ENCODE measurements around the gene MAD1L1.

The MAD1L1 gene

GRCh38 chr7:2053395-2053794, 179.3 kb downstream of the MAD1L1 start:
- DNase-seq: no peak

DNA sequence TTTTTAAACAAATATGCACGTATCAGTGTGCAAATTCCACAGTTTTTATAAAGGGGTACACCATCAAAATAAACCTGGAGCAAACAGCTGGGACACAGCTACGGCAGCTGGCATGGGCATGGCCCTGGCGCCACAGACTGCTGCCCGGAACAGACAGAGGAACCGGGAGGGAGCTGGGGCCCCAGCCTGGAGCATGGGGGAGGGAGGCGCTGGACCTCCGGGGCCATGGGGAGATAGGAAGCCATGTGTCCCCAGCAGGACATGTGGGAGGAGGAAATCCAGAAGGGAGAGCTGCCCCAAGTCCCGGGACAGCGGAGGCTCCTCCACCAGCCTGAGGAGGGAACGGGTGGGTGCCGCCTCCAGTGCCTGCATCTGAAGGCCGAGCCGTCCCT, 180.1 kb downstream of the MAD1L1 start:
- no peak for DNase-seq

GRCh38 chr7:2051707-2052656, 180.8 kb downstream of the MAD1L1 start:
- no peak for DNase-seq

DNA sequence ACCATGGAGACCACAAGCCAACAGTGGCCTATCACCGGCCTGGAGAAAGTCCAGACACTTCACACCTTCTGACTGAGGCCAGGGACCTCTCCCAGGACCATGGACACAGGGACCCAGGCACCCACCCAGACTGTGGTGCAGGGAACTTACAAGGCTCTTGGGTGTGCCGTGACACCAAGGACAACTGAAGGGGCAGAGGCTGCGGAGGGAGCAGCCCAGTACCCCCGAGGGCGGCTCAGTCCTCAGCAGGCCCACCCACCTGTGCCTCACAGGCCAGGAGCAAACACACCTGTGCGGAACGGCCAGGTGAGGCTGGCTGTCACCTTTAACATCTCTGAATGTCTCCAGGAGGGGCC, 182.3 kb downstream of the MAD1L1 start:
- no peak for DNase-seq

GRCh38 chr7:2049782-2050510, 182.8 kb downstream of the MAD1L1 start:
- no peak for DNase-seq

DNA sequence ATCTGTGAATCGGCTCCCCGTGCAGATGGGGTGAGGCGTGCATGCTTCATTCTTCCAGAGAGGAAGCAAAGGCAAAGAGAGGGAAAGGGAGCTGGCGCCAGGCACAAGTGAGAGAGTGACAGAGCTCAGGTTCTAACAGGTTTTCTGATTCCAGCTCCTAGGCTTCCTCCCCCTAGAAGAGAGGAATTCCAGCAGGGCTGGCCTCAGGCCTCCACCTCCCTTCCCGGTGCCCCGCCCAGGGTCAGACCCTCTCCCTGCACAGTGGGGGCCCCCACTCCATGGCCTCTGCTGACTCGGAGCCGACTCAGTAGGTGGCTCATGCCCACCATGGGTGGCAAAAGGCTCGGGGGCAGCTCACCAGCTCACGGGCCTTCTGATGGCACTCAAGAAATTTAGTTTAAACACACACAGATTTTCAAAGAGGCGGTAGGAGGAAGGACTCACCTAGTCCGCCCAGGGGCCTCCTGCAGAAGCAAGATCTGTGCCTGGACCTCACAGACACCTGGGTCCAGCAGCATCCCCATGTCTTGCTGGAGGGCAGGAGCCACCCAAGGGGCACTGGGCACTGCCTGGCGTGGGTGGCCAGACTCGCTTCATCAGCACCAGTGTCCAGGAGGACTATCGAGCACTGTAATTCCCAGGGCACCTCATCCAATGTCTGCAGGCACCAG, 183.5 kb downstream of the MAD1L1 start:
- DNase-seq: no peak

- DNase-seq: no peak
Observed at GRCh38 chr7:2048531-2048930, 184.2 kb downstream of the MAD1L1 start.

DNA sequence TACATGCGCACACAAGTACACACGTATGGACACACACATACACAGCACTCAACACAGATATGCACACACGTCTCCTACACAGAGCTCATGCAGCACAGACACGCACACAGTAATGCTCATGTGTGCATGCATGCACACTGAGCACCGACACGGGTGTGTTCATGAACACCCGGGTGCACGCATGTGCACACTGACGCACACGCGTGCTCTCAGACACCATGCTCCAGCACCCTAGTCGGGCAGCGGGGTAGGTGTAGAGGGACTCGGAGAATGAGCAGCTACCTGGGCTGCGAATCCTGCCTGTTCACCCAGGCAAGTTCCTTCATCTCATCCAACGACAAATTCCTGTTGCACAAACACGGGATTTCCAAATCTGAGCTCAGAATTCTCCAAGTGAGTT, 184.7 kb downstream of the MAD1L1 start:
- DNase-seq: no peak

- no peak for DNase-seq
Observed at GRCh38 chr7:2046581-2047565, 185.9 kb downstream of the MAD1L1 start.

DNA sequence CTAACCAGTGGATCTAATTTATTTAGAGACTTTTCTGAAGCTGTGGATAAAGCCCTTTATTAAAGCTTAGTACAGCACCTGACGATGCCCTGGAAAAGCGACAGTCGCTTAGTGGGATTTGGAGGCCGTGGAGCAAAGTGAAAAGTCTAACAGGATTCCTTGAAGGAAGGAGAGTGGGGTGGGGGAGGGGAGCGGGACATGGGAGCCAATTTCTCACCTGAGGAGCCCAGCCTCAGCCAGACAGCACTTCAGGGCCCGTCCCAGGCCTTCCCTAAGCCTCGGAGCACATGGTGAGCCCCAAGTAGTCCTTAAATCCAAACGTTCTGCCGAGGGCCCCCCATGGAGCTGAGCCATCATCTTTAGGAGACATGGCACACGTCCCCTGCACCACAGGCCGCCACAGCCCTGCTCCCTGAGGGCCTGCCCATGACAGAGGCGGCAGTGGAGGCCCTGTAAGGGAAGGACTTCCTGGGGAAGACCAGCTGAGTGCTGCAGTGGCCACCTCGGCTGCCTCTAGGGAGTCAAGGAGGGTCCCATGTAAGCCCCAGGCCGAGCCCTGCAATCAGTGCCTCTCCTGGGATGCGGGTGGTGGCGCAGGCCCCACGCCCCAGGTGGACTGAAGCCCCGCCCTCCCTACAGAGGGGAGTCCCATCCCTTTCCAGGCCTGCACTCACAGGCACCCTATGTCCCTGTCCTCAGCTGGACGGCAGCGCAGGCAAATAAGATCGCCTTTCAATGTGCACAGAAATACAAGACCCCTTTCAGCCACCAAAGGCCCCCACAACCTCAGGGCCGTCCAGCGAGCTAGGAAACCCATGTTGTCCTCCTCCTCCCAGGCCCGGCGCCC, 187.0 kb downstream of the MAD1L1 start:
- DNase-seq: no peak

DNA sequence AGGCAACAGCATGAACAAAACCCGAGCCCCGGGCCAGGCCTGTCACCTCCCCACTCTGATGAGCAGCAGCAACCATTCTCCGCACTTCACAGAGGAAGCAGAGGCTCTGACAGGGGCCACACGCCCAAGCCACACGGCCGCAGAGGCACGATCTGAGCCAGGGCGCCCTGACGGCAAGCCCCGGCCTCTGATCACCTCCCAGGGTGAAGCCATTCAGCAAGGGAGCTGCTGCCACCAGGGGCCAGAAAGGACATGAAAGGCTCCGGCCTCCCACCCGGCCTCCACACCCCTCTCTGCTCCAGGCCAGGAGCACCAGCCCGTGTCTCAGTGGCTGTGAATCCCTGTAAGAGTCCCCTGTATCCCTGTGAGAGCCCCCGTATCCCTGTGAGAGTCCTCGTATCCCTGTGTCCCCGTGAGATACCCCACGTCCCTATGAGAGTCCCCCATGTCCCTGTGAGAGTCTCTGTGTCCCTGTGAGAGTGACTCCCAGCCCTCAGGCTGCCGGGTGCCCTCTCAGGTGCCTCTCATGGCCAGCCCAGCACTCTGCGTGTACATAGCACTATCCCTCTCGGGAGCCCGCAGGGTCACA, 187.8 kb downstream of the MAD1L1 start:
- no peak for DNase-seq

GRCh38 chr7:2044311-2044882, 188.3 kb downstream of the MAD1L1 start:
- DNase-seq: no peak

- DNase-seq: no peak
Observed at GRCh38 chr7:2043316-2044039, 189.3 kb downstream of the MAD1L1 start.

DNA sequence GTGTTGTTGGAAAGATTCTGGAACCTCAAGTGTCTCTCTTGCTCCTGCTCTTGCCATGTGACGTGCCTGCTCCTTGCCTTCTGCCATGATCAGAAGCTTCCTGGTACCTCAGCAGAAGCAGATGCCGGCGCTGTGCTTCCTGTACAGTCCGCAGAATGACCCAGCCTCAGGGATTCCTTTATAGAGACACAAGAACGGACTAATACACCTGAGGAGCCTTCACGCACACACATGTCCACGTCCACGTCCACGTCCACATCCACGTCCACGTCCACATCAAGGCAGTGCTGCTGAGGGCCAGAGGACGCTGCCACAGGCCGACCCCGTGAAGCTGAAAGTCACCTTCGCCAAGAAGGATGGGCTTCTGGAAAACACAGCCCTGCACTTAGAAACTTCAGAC, 190.1 kb downstream of the MAD1L1 start:
- DNase-seq: no peak

- DNase-seq: no peak
Observed at GRCh38 chr7:2041496-2042367, 191.0 kb downstream of the MAD1L1 start.

DNA sequence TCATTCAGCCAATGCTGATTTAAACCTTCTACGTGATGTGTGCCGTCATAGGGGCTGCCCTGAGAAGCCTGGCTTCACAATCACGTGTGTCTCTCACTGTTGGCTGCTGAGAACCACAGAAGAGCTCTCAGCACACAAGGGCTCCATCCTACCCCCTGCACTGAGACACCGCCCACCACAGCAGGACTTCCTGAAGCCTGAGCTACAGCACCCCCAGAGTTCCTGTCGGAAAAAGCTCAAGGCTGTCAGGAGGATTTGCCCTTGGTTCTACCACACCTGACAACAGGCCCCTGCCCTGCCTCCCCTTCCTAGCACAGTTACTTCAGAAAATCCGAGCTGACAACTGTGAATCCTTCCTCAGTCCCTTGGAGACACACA, 191.9 kb downstream of the MAD1L1 start:
- DNase-seq: no peak

- no peak for DNase-seq
Observed at GRCh38 chr7:2040201-2040892, 192.4 kb downstream of the MAD1L1 start.

All from activated gamma-delta T cell treated with Interleukin-2 at 50 U/mL for 16 hours (primary cell).